PC-3 (cell line): ENCODE measurements around the gene SF3A2. TPM values are rescaled to one million over a fixed set of nuclear protein-coding genes. Genes with fewer than 3 reads are reported as not detected.

Experiments used
- ATAC-seq: fragments of 200-7000 bp; cut with Tn5 transposase; 2 replicates; pipeline ENCODE4 v1.9.1; 2020; ENCODE audit warnings: mild to moderate bottlenecking, moderate library complexity
- Bru-seq: library from RNA; stranded (reverse); fragments of 400-500 nt; gene quantifications from one replicate; lab custom pipeline; 2021; lab: Mats Ljungman, UMichigan
- BruChase-seq, 2 experiments: library from RNA; stranded (reverse); fragments of 400-500 nt; gene quantifications; one replicate each; lab custom pipeline; 2021; lab: Mats Ljungman, UMichigan
- BruUV-seq: library from RNA; stranded (reverse); fragments of 400-500 nt; replicated peaks from 2 replicates; lab custom pipeline; 2021; lab: Mats Ljungman, UMichigan
- CTCF ChIA-PET: fragments of 300-600 bp; sonication (Branson Sonifier 250); formaldehyde crosslinking; loops from one replicate; lab custom pipeline; 2022; ENCODE audit warnings: antibody characterized with exemption; lab: Charles Lee
- POLR2A ChIA-PET: fragments of 300-600 bp; sonication (Branson Sonifier 250); formaldehyde crosslinking; loops from one replicate; lab custom pipeline; 2022; ENCODE audit warnings: antibody characterized with exemption; ENCODE audit not compliant: unreplicated experiment; lab: Charles Lee
- DNase-seq: peaks from one replicate; pipeline ENCODE4 v3.0.0-alpha.2; 2015
- H2AFZ ChIP-seq: fragments of 300-600 bp; sonication (generic); 2 replicates; pipeline ENCODE4 v1.6.0; 2016; ENCODE audit warnings: antibody characterized with exemption, low read length
- H3F3A ChIP-seq: fragments of 300-600 bp; sonication (generic); one replicate; pipeline ENCODE4 v1.6.0; 2017; ENCODE audit warnings: antibody characterized with exemption, low read length, control low read depth, mild to moderate bottlenecking; ENCODE audit not compliant: unreplicated experiment
- H3K27ac ChIP-seq: fragments of 300-600 bp; sonication (generic); 2 replicates; pipeline ENCODE4 v1.5.1; 2016; ENCODE audit warnings: mild to moderate bottlenecking, low read length
- H3K27me3 ChIP-seq: fragments of 300-600 bp; sonication (generic); 2 replicates; pipeline ENCODE4 v1.6.1; 2016; ENCODE audit warnings: low read length, mixed read lengths
- H3K36me3 ChIP-seq: fragments of 300-600 bp; sonication (generic); 2 replicates; pipeline ENCODE4 v1.6.1; 2016; ENCODE audit warnings: low read depth, mixed run types, low read length, mixed read lengths
- H3K4me1 ChIP-seq: fragments of 300-600 bp; sonication (generic); 2 replicates; pipeline ENCODE4 v1.5.1; 2016; ENCODE audit warnings: low read length; ENCODE audit not compliant: insufficient read depth
- H3K4me2 ChIP-seq: fragments of 300-600 bp; sonication (generic); 2 replicates; pipeline ENCODE4 v1.6.0; 2016; ENCODE audit warnings: low read length
- H3K4me3 ChIP-seq: fragments of 300-600 bp; sonication (generic); 2 replicates; pipeline ENCODE4 v1.5.1; 2016; ENCODE audit warnings: mild to moderate bottlenecking, low read length, mixed read lengths
- H3K79me2 ChIP-seq: fragments of 300-600 bp; sonication (generic); 2 replicates; pipeline ENCODE4 v1.6.1; 2017; ENCODE audit warnings: low read length, mixed read lengths
- H3K9ac ChIP-seq: fragments of 300-600 bp; sonication (generic); 2 replicates; pipeline ENCODE4 v1.6.0; 2016; ENCODE audit warnings: mild to moderate bottlenecking, low read length
- H3K9me2 ChIP-seq: fragments of 300-600 bp; sonication (generic); replicated peaks from 2 replicates; pipeline ENCODE4 v1.6.1; 2016; ENCODE audit warnings: mixed run types, low read length, mixed read lengths
- H3K9me3 ChIP-seq: fragments of 300-600 bp; sonication (generic); 2 replicates; pipeline ENCODE4 v1.6.1; 2016; ENCODE audit warnings: low read length, mixed read lengths
- H4K20me1 ChIP-seq: fragments of 300-600 bp; sonication (generic); 2 replicates; pipeline ENCODE4 v1.6.1; 2016; ENCODE audit warnings: low read length, mixed read lengths
- CTCF ChIP-seq: fragments of 300-600 bp; sonication (generic); conservative IDR thresholded peaks from 2 replicates; pipeline ENCODE4 v1.5.1; 2017; ENCODE audit warnings: antibody characterized with exemption, low read depth, mild to moderate bottlenecking, low read length
- EZH2 ChIP-seq: fragments of 300-600 bp; sonication (generic); IDR thresholded peaks from one replicate; pipeline ENCODE4 v1.6.1; 2017; ENCODE audit warnings: antibody characterized with exemption, mild to moderate bottlenecking, low read length; ENCODE audit not compliant: unreplicated experiment
- EZH2phosphoT487 ChIP-seq: fragments of 300-600 bp; sonication (generic); IDR thresholded peaks from 2 replicates; pipeline ENCODE4 v1.6.1; 2018; ENCODE audit warnings: mild to moderate bottlenecking, antibody characterized with exemption, low read length, borderline replicate concordance
- intact Hi-C: fragments of 100-400 bp; cut with micrococcal nuclease; formaldehyde crosslinking; loops from 2 replicates; pipeline ENCODE4 v1.9.0; 2023
- long read RNA-seq: library from polyadenylated mRNA; unstranded; transcript quantifications from one replicate; pipeline ENCODE4 v2.0.0, GENCODE V29; 2021; ENCODE audit not compliant: unreplicated experiment
- total RNA-seq: library from RNA; depleted of rRNA; stranded (reverse); fragments of >200 nt; gene quantifications from 2 replicates; pipeline ENCODE4 v1.2.3, GENCODE V29; 2014; rRNA removed

SF3A2 gene, protein sequence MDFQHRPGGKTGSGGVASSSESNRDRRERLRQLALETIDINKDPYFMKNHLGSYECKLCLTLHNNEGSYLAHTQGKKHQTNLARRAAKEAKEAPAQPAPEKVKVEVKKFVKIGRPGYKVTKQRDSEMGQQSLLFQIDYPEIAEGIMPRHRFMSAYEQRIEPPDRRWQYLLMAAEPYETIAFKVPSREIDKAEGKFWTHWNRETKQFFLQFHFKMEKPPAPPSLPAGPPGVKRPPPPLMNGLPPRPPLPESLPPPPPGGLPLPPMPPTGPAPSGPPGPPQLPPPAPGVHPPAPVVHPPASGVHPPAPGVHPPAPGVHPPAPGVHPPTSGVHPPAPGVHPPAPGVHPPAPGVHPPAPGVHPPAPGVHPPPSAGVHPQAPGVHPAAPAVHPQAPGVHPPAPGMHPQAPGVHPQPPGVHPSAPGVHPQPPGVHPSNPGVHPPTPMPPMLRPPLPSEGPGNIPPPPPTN
- 33.8 and 55.5 TPM in 2 replicates for total RNA-seq
- Bru-seq, nascent RNA: percentile 78 among the genes with signal in this experiment
- BruChase-seq, experiment 1, labeled RNA remaining after a 6-hour chase: percentile 87 among the genes with signal in this experiment
- BruChase-seq, experiment 2, labeled RNA remaining after a 2-hour chase: percentile 78 among the genes with signal in this experiment
- long read RNA-seq, transcript SF3A2-201 (9 exons, 1,963 nt): major isoform, 11 of 26 reads
- long read RNA-seq, partial matches to known transcripts: 11 of 26 reads
- long read RNA-seq, other reads (novel, unspliced or antisense): 4 of 26 reads

- DNase-seq (peak; percentile 94), ATAC-seq (peak; percentile 55)
- Histone ChIP-seq H2AFZ (peak within 1 kb of the TSS; percentile 85), H3K79me2 (peaks cover 81% of the 10 kb centered on the region), H3K9me2 (no peaks in the 10 kb centered on the region), H3K9ac (peak within 1 kb of the TSS; percentile 99), H3F3A (no peaks in the 10 kb centered on the region), H3K4me2 (peak within 1 kb of the TSS; percentile 100), H3K36me3 (0 out of 2 replicates have a peak, but pooled peaks cover 5% of the 10 kb centered on the region), H3K9me3 (no peaks in the 10 kb centered on the region), H3K4me3 (peak within 1 kb of the TSS; percentile 98), H3K27ac (peak within 1 kb of the TSS; percentile 89), H3K27me3 (no peaks in the 10 kb centered on the region), H3K4me1 (peaks cover 31% of the 10 kb centered on the region), H4K20me1 (peaks cover 41% of the 10 kb centered on the region)
- BruUV-seq: no TSS peak
- CTCF ChIA-PET: interaction anchor here (0.6 to 0.7 kb wide), 2 partner anchors 69 to 913 kb away, joined by 3 read pairs; no protein-coding TSS in a partner anchor
- intact Hi-C loops: loop anchor here (1.0 to 10.0 kb wide), 3 partner anchors 37 to 78 kb away; no protein-coding TSS in a partner anchor
- POLR2A ChIA-PET: interaction anchor here (0.7 kb wide), 1 partner anchor 86 kb away, joined by 3 read pairs; no protein-coding TSS in a partner anchor
- TF ChIP-seq EZH2phosphoT487 (no peak), EZH2 (no peak), CTCF (peak; percentile 86)
Observed at GRCh38 chr19:2236314-2237050, at the start of gene SF3A2, which contains the start of gene PLEKHJ1. SF3A2 (plus strand) TSS chr19:2236824; CDS start chr19:2243419, 6,595 bp downstream. PLEKHJ1 (minus strand) TSS chr19:2236329; CDS start chr19:2236248, 81 bp downstream.

DNA sequence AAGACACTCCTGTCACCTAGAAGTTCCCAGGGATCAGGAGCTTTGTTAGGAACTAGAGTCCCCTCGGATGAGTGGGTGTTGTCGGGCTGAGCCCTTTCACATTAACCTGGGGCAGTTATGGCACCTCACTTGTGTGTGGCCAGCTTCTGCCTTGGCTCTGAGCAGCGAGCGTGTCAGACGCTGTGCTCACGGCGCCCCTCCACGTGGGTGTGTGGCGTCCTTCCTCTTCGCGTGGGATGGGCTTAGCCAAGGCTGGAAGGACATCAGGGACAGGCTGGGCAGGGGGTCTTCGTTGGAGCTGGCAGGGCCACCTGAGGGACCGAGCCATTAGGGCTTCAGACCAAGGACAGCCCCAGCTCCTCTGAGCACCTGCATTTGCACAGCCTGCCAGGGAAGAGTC, 49.5 kb upstream of the SF3A2 start:
- TF ChIP-seq EZH2phosphoT487 (no peak), CTCF (no peak), EZH2 (no peak)
- Histone ChIP-seq H3K27ac (no peak overlapping the region), H3K4me2 (no peak overlapping the region), H3K36me3 (peaks cover 2% of the 10 kb centered on the region; the same call in 1 of the 2 replicates), H3K9ac (no peak overlapping the region), H3K9me2 (no peaks in the 10 kb centered on the region), H3K4me1 (no peaks in the 10 kb centered on the region), H3K27me3 (no peaks in the 10 kb centered on the region), H3K4me3 (no peak overlapping the region), H3K9me3 (no peaks in the 10 kb centered on the region), H3K79me2 (peaks cover 43% of the 10 kb centered on the region), H2AFZ (no peak overlapping the region), H3F3A (no peaks in the 10 kb centered on the region), H4K20me1 (no peaks in the 10 kb centered on the region)
- ChIA-PET CTCF (no interaction called here), POLR2A (no interaction called here)
- no TSS peak for BruUV-seq
- ATAC-seq (no peak), DNase-seq (no peak)
- intact Hi-C loops: no loop called here
